H1 (cell line): Measurements from ENCODE around the gene TBX4. TPM values are rescaled to one million over a fixed set of nuclear protein-coding genes. Genes with fewer than 3 reads are reported as not detected.

Source experiments
- BRCA1 ChIP-seq: IDR thresholded peaks from 2 replicates; pipeline ENCODE4 v1.6.1; 2012; ENCODE audit warnings: low read depth, low read length, improper control_type of control experiment
- CHD1 ChIP-seq: IDR thresholded peaks from 2 replicates; pipeline ENCODE4 v1.6.1; 2012; ENCODE audit warnings: low read depth, low read length, improper control_type of control experiment
- EZH2 ChIP-seq: fragments of 200-600 bp; sonication (generic); IDR thresholded peaks from 2 replicates; pipeline ENCODE4 v1.7.1; 2012; ENCODE audit warnings: low read depth, mild to moderate bottlenecking, moderate library complexity, low read length, inconsistent platforms; ENCODE audit not compliant: severe bottlenecking
- FOSL1 ChIP-seq: IDR thresholded peaks from 2 replicates; pipeline ENCODE4 v1.6.1; 2011; ENCODE audit warnings: mild to moderate bottlenecking, low read depth, low read length, moderate library complexity; ENCODE audit not compliant: insufficient read depth
- JUN ChIP-seq: IDR thresholded peaks from 2 replicates; pipeline ENCODE4 v1.6.1; 2011; ENCODE audit warnings: low read depth, mild to moderate bottlenecking, improper control_type of control experiment, low read length
- KDM1A ChIP-seq: fragments of 200-600, 300-600 bp; sonication (generic); IDR thresholded peaks from 2 replicates; pipeline ENCODE4 v1.7.1; 2016; ENCODE audit warnings: mild to moderate bottlenecking, low read length, borderline replicate concordance
- NANOG ChIP-seq: IDR thresholded peaks from 2 replicates; pipeline ENCODE4 v1.6.1; 2011; ENCODE audit warnings: low read length, low read depth, mild to moderate bottlenecking, inconsistent platforms; ENCODE audit not compliant: insufficient read depth, poor library complexity, severe bottlenecking
- PHF8 ChIP-seq: fragments of 200-600 bp; sonication (generic); conservative IDR thresholded peaks from 2 replicates; pipeline ENCODE4 v1.7.1; 2012; ENCODE audit warnings: low read depth, mild to moderate bottlenecking, inconsistent platforms, low read length, moderate library complexity
- SIX5 ChIP-seq: IDR thresholded peaks from 2 replicates; pipeline ENCODE4 v1.6.1; 2011; ENCODE audit warnings: mild to moderate bottlenecking, low read depth, low read length
- SP2 ChIP-seq: IDR thresholded peaks from 2 replicates; pipeline ENCODE4 v1.6.1; 2012; ENCODE audit warnings: mild to moderate bottlenecking, low read length, inconsistent platforms
- TAF7 ChIP-seq: optimal IDR thresholded peaks from 2 replicates; pipeline ENCODE3; 2011; ENCODE audit warnings: low read depth, mild to moderate bottlenecking, inconsistent platforms, low read length, moderate library complexity, borderline replicate concordance
- YY1 ChIP-seq: IDR thresholded peaks from 2 replicates; pipeline ENCODE4 v1.6.1; 2011; ENCODE audit warnings: low read depth, mild to moderate bottlenecking, low read length
- polyA plus RNA-seq, 7 experiments: library from polyadenylated mRNA; depleted of rRNA in 3 of 7; stranded (reverse) in 5 of 7; unstranded in 2 of 7; fragments of >200 nt in 5 of 7; fragments of 200-250 nt in 2 of 7; gene quantifications; 1 replicate in 5 of 7; 2 replicates in 1 of 7; 4 replicates in 1 of 7; pipeline versions ENCODE4 v1.2.1 to v1.2.3, GENCODE V29; 2011 to 2013; ENCODE audit warnings: missing spikeins in 2 of 7, mixed read lengths in 2 of 7
- total RNA-seq: library from RNA; stranded (reverse); fragmentation: NEBNext Ultra II Directional; extraction: Animal tissue kit (Norgen Biotek cat#: 25700); gene quantifications from 2 replicates; pipeline ENCODE4 v1.2.1, GENCODE V29; 2021
- TF ChIP-seq, protein P1 (sequence below), 3 experiments: IDR thresholded peaks; 1 replicate in 2 of 3; 2 replicates in 1 of 3; pipeline versions ENCODE4 v1.5.1 to v1.6.1; 2011; ENCODE audit warnings: low read length in 3 of 3, mild to moderate bottlenecking in 3 of 3, inconsistent platforms in 2 of 3, low read depth in 1 of 3, moderate library complexity in 1 of 3; ENCODE audit not compliant: insufficient read depth in 1 of 3; ENCODE audit errors: control extremely low read depth in 1 of 3
- TF ChIP-seq, protein P2 (sequence below): IDR thresholded peaks from 2 replicates; pipeline ENCODE4 v1.6.1; 2012; ENCODE audit warnings: low read length, inconsistent platforms

The TBX4 gene
- total and polyA plus RNA-seq, 2 of the 8 experiments (the other 6 are each of a cell fraction or from before 2014, with no cell fraction given), result 0.02 TPM; not detected in 1

DNA sequence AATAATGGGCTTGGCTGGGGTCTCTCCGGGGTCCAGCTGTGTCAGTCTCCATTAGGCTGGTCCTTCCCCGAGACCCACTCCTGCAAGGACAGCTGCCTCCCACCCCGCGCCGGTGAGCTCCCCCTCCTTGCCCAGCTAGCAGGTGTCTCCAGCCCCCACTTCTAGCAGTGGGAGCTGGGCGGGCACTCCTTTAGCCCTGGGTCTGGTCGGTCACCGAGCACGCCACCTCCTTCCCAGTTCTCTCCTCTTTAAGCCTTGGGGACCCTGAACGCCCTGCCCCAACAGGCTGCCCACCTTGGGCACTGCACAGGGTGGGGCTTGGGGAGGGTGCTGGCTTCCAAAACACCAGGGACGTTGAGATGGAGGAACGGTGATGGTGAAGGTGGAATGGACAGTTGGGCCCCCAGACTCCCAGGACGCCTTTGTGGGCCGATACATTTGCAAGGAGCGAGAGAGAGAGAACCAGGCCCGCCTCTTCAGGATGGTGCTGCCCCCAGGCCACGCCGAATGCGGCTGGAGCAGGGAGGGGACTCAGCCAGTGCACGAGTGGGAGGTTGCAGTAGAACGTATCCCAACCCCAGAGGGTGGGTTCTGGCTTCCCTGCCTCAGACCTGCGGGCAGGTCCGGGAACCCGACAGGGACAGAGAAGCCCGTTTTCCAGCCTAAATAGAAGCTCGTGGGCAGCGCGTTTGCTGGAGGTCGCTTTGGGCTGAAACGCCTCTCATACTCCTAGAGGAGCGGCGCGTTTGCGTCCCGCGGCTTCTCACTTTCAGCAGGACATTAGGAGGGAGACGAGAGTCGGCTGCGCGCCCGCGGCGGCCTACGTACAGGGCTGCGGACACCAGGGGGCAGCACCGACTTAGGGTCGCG lies 41.8 kb upstream of the TBX4 start (continued):
- no peak for TF ChIP-seq NANOG
- no peak for TF ChIP-seq YY1
- TF ChIP-seq, protein P1, sequence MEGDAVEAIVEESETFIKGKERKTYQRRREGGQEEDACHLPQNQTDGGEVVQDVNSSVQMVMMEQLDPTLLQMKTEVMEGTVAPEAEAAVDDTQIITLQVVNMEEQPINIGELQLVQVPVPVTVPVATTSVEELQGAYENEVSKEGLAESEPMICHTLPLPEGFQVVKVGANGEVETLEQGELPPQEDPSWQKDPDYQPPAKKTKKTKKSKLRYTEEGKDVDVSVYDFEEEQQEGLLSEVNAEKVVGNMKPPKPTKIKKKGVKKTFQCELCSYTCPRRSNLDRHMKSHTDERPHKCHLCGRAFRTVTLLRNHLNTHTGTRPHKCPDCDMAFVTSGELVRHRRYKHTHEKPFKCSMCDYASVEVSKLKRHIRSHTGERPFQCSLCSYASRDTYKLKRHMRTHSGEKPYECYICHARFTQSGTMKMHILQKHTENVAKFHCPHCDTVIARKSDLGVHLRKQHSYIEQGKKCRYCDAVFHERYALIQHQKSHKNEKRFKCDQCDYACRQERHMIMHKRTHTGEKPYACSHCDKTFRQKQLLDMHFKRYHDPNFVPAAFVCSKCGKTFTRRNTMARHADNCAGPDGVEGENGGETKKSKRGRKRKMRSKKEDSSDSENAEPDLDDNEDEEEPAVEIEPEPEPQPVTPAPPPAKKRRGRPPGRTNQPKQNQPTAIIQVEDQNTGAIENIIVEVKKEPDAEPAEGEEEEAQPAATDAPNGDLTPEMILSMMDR (IDR thresholded peaks at IDR 0.05; ENCODE audit: control extremely low read depth in 1 of 3, insufficient read depth in 1 of 3, low read depth in 1 of 3, low read length in 3 of 3), result peak; percentile 62 to 83 (median 72)
- TF ChIP-seq SP2, result no peak
- TF ChIP-seq, protein P2, sequence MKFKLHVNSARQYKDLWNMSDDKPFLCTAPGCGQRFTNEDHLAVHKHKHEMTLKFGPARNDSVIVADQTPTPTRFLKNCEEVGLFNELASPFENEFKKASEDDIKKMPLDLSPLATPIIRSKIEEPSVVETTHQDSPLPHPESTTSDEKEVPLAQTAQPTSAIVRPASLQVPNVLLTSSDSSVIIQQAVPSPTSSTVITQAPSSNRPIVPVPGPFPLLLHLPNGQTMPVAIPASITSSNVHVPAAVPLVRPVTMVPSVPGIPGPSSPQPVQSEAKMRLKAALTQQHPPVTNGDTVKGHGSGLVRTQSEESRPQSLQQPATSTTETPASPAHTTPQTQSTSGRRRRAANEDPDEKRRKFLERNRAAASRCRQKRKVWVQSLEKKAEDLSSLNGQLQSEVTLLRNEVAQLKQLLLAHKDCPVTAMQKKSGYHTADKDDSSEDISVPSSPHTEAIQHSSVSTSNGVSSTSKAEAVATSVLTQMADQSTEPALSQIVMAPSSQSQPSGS, result no peak
- TF ChIP-seq FOSL1, result no peak
- no peak for TF ChIP-seq CHD1
- TF ChIP-seq EZH2, result peak; percentile 97
- TF ChIP-seq JUN, result no peak
- TF ChIP-seq PHF8, result no peak
- no peak for TF ChIP-seq KDM1A
- no peak for TF ChIP-seq TAF7
- TF ChIP-seq SIX5, result no peak
- TF ChIP-seq BRCA1, result no peak
